Esophagus muscularis mucosa (tissue), 4 donors: Measurements from ENCODE around the gene CLPSL1. TPM values are rescaled to one million over a fixed set of nuclear protein-coding genes. Genes with fewer than 3 reads are reported as not detected.

Experiments
- DNase-seq: peaks from one replicate; pipeline ENCODE4 v3.0.0-alpha.2; 2017; ENCODE audit errors: extremely low spot score
- H3K27ac ChIP-seq, 4 donors: fragments of 200-600 bp; sonication (generic); replicated peaks in 1 of 4; 1 replicate in 3 of 4; 2 replicates in 1 of 4; pipeline ENCODE4 v1.5.1; 2016 to 2019; ENCODE audit warnings: mild to moderate bottlenecking in 1 of 4
- H3K27me3 ChIP-seq, 4 donors: fragments of 200-600 bp; sonication (generic); one replicate each; pipeline versions ENCODE4 v1.5.1 to v1.6.0; 2016 to 2019
- H3K36me3 ChIP-seq, 4 donors: fragments of 200-600 bp; sonication (generic); one replicate each; pipeline ENCODE4 v1.5.1; 2016 to 2019
- H3K4me1 ChIP-seq, 4 donors: fragments of 200-600 bp; sonication (generic); one replicate each; pipeline ENCODE4 v1.5.1; 2016 to 2019
- H3K4me3 ChIP-seq, 4 donors: fragments of 200-600 bp; sonication (generic); 1 replicate in 2 of 4; 2 replicates in 2 of 4; pipeline ENCODE4 v1.5.1; 2016 to 2019; ENCODE audit warnings: mild to moderate bottlenecking in 4 of 4, moderate library complexity in 1 of 4
- H3K9me3 ChIP-seq, 4 donors: fragments of 200-600 bp; sonication (generic); 1 replicate in 3 of 4; 2 replicates in 1 of 4; pipeline ENCODE4 v1.5.1; 2016 to 2019
- CTCF ChIP-seq, 3 experiments: fragments of 200-600 bp in 2 of 3; fragments of 450-650 bp in 1 of 3; sonication (generic) in 2 of 3; IDR thresholded peaks; one replicate each; pipeline ENCODE4 v1.5.1; 2017 to 2019; ENCODE audit warnings: antibody characterized with exemption in 3 of 3, mild to moderate bottlenecking in 2 of 3, moderate library complexity in 1 of 3
- EP300 ChIP-seq: sonication (generic); formaldehyde crosslinking; IDR thresholded peaks from one replicate; pipeline ENCODE4 v1.6.1; 2017; ENCODE audit warnings: antibody characterized with exemption
- POLR2A ChIP-seq: fragments of 450-650 bp; IDR thresholded peaks from one replicate; pipeline ENCODE4 v1.6.1; 2017; ENCODE audit warnings: antibody characterized with exemption, moderate library complexity, mild to moderate bottlenecking, low read depth
- POLR2AphosphoS5 ChIP-seq, 2 donors: sonication (generic); formaldehyde crosslinking; IDR thresholded peaks; one replicate each; pipeline ENCODE4 v1.6.1; 2017; ENCODE audit warnings: antibody characterized with exemption in 2 of 2
- WGBS: methylation state at CpG from one replicate; pipeline ENCODE4 v1.1.5; 2018; 5-methylcytosine and 5-hydroxymethylcytosine counted together
- intact Hi-C: fragments of 100-400 bp; cut with DNase I; formaldehyde crosslinking; loops from one replicate; pipeline ENCODE4 v1.15.1; 2023
- total RNA-seq, 4 donors: library from RNA; depleted of rRNA; stranded (reverse); fragments of >200 nt; gene quantifications; one replicate each; pipeline versions ENCODE4 v1.1.0 to v1.2.1, GENCODE V29; 2016

CLPSL1 gene
- total RNA-seq, 4 donors from 2014 or later = not detected

GRCh38 chr6:35776364-35777215 lies 4.2 kb upstream of the CLPSL1 start, which contains the start of gene CLPSL2:
TSS of gene CLPSL2 (plus strand) at chr6:35776598. CDS start at chr6:35776619, 21 bp downstream.
- Histone ChIP-seq H3K27me3 (peaks cover 8 to 69% (median 13%) of the 10 kb centered on the region in 4 donors), H3K9me3 (no peaks in the 10 kb centered on the region), H3K4me1 (peaks cover 7 to 10% (median 10%) of the 10 kb centered on the region in 4 donors), H3K36me3 (no peaks in the 10 kb centered on the region), H3K27ac (no peak within 1 kb of the TSS), H3K4me3 (peak within 1 kb of the TSS; percentile 43 to 56 (median 48))
- no peak for DNase-seq
- intact Hi-C loops = no loop called here
- TF ChIP-seq EP300 = no peak
- TF ChIP-seq CTCF (IDR thresholded peaks at IDR 0.05) = no peak
- TF ChIP-seq POLR2AphosphoS5 (IDR thresholded peaks at IDR 0.05) = no peak
- no peak for TF ChIP-seq POLR2A
- WGBS = 3% methylated on average over 40 of the region's 56 CpGs

GRCh38 chr6:35777356-35778102 lies 3.3 kb upstream of the CLPSL1 start:
- DNase-seq = no peak
- Histone ChIP-seq H3K36me3 (no peaks in the 10 kb centered on the region), H3K27me3 (peaks cover 8 to 70% (median 13%) of the 10 kb centered on the region in 4 donors), H3K4me3 (no peak overlapping the region), H3K27ac (no peak overlapping the region), H3K4me1 (peaks cover 7 to 10% (median 10%) of the 10 kb centered on the region in 4 donors), H3K9me3 (no peaks in the 10 kb centered on the region)
- TF ChIP-seq EP300 (no peak), POLR2A (no peak), CTCF (IDR thresholded peaks at IDR 0.05) (no peak), POLR2AphosphoS5 (IDR thresholded peaks at IDR 0.05) (no peak)
- WGBS = 93% methylated on average over 4 of the region's 10 CpGs
- intact Hi-C loops = no loop called here

- H3K4me1 ChIP-seq = peaks cover 7 to 10% (median 10%) of the 10 kb centered on the region in 4 donors
- 86% methylated on average over 2 of the region's 2 CpGs for WGBS
- no peak overlapping the region for H3K27ac ChIP-seq
- TF ChIP-seq POLR2A = no peak
- no peak for TF ChIP-seq POLR2AphosphoS5 (IDR thresholded peaks at IDR 0.05)
- no peak for TF ChIP-seq CTCF (IDR thresholded peaks at IDR 0.05)
- no peak for TF ChIP-seq EP300
- intact Hi-C loops = no loop called here
- H3K36me3 ChIP-seq = no peaks in the 10 kb centered on the region
- no peaks in the 10 kb centered on the region for H3K9me3 ChIP-seq
- peaks cover 8 to 78% (median 13%) of the 10 kb centered on the region in 4 donors for H3K27me3 ChIP-seq
- no peak overlapping the region for H3K4me3 ChIP-seq
- DNase-seq = no peak
Measured at GRCh38 chr6:35778437-35778836, 2.4 kb upstream of the CLPSL1 start.

DNA sequence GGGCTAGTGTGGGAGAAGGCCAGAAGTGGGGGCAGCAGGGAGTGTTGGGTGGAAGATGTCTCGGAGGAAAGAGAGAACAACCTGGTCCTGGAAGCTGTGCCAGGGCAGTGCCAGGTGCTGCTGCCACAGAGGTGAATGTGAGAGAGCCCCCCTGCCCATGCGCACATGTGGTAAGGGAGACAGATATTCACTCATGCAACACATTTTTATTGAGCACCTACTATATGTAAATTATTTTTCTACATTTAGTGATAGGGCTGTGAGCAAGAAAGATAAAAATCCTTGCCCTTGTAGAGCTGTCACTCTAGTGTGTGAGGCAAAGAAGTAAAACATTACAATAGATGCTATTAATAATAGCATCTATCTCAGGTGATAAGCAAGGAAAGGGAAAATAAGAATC lies 471 bp downstream of the CLPSL1 start:
- no peak for DNase-seq
- no peak overlapping the region for H3K4me3 ChIP-seq
- peaks cover 6 to 8% (median 7%) of the 10 kb centered on the region in 4 donors for H3K4me1 ChIP-seq
- TF ChIP-seq POLR2A (no peak), POLR2AphosphoS5 (IDR thresholded peaks at IDR 0.05) (no peak), EP300 (no peak), CTCF (IDR thresholded peaks at IDR 0.05) (no peak)
- intact Hi-C loops = no loop called here
- H3K36me3 ChIP-seq = no peaks in the 10 kb centered on the region
- WGBS = 100% methylated on average over 2 of the region's 2 CpGs
- no peaks in the 10 kb centered on the region for H3K9me3 ChIP-seq
- H3K27ac ChIP-seq = no peak overlapping the region
- H3K27me3 ChIP-seq = peaks cover 2 to 75% (median 6%) of the 10 kb centered on the region in 4 donors
